Left renal cortex interstitium (tissue), 4 donors: ENCODE data around the gene ZNF655. TPM values are rescaled to one million over a fixed set of nuclear protein-coding genes. Genes with fewer than 3 reads are reported as not detected.

Source experiments
- DNase-seq, 4 donors: peaks; one replicate each; pipeline ENCODE4 v3.0.0-alpha.2; 2013; ENCODE audit warnings: low read depth in 4 of 4, low spot score in 2 of 4, missing footprints in 1 of 4
- polyA plus RNA-seq, 4 donors: library from polyadenylated mRNA; unstranded; fragments of 120-200 nt; gene quantifications; one replicate each; pipeline ENCODE4 v1.2.1, GENCODE V29; 2013; ENCODE audit not compliant: insufficient read length in 4 of 4

Gene ZNF655
- polyA plus RNA-seq, 4 donors = 65.7 to 112 (median 83.5) TPM

- DNase-seq = no peak
Measured at GRCh38 chr7:99601656-99602310, 43.3 kb downstream of the ZNF655 start.

DNA sequence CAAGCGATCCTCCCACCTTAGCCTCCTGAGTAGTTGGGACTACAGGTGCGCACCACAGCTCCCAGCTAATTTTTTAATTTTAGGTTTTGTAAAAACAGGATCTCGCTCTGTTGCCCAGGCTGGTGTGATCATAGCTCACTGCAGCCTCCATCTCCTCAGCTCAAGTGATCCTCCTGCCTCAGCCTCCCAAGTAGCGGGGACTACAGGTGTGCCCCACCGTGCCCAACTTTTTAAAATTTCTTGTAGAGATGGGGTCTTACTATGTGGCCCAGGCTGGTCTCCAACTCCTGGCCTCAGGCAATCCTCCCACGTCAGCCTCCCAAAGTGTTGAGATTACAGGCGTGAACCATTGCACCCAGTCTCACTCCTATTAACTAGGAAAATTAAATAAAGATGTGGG, 47.1 kb downstream of the ZNF655 start:
- no peak for DNase-seq

GRCh38 chr7:99606531-99606930, 48.1 kb downstream of the ZNF655 start:
- DNase-seq = no peak

DNA sequence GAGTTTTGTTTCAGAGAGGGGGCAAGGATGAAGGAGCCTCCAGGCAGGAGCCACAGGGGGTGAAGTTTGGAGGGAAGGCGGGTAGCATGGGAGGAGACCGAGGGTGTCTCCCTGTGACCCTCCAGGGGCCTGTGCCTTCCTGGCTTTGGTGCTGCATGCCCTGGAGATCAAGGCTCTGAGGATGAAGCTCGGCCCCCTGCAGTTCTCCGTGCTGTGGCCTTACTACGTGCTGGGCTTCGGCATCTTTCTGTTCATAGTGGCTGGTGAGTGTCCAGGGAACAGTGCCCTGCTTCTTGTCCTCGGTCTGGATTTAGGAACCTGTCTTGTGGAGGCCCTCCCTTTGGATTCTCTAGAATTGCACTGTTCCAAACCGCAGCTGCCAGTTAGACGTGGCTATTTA, 49.1 kb downstream of the ZNF655 start:
- DNase-seq = no peak

DNA sequence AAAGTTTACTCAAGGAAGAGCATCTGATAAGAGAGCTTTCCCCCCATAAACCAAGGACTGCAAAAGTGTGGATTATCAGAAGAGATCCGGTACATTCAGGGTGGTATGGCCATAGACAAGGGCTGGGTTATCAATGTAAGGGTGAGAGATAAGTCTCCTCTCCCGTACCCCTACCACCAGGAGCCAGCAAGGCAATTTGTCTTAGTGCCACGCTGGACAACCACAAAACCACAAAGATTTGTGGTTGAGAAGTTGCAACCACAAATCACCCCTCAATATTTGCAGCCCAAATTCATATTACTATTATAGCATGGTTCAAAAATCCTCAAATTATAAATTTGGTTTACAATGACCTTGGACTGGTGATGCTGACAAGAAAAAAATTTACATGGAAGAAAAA, 56.1 kb downstream of the ZNF655 start:
- DNase-seq = no peak

- no peak for DNase-seq
Measured at GRCh38 chr7:99615989-99616358, 57.5 kb downstream of the ZNF655 start.

- DNase-seq = peak; percentile 81 to 94 (median 90)
Measured at GRCh38 chr7:99616359-99617191, 58.1 kb downstream of the ZNF655 start, which contains the start of gene ZSCAN25. Gene ZSCAN25, plus strand, starts transcription at chr7:99616946. Its CDS starts 2,661 bp downstream, at chr7:99619607.

GRCh38 chr7:99617192-99617781, 58.8 kb downstream of the ZNF655 start:
- DNase-seq = no peak

- DNase-seq = no peak
Measured at GRCh38 chr7:99618726-99619125, 60.3 kb downstream of the ZNF655 start.

DNA sequence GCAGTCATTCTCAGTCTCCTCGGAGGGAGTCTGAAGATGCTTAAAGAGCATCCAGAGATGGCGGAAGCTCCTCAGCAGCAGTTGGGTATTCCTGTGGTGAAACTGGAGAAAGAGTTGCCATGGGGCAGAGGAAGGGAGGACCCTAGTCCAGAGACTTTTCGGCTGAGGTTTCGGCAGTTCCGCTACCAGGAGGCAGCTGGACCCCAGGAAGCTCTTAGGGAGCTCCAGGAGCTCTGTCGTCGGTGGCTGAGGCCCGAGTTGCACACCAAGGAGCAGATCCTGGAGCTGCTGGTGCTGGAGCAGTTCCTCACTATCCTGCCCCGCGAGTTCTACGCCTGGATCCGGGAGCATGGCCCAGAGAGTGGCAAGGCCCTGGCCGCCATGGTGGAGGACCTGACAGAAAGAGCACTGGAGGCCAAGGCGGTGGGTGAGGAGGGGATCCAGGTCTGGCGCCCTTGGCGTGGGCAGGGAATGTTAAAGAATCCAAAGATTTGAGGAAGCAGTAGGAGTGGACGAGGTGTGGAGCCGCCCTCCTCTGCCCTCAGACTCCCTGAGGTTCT, 61.2 kb downstream of the ZNF655 start:
- DNase-seq = no peak

DNA sequence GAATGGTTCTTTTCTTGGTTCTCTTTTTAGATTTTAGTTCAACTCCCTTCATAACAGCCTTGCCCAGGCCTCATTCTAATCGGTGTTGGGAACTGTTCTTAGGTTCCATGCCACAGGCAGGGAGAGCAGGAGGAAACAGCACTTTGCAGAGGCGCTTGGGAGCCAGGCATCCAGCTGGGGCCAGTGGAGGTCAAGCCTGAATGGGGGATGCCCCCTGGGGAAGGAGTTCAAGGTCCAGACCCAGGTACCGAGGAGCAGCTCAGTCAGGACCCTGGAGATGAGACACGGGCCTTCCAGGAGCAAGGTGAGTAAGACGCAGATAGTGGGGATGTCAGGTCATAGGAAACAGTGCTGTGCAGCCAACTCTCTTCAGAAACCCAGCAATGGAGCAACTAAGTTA, 62.8 kb downstream of the ZNF655 start:
- no peak for DNase-seq

DNA sequence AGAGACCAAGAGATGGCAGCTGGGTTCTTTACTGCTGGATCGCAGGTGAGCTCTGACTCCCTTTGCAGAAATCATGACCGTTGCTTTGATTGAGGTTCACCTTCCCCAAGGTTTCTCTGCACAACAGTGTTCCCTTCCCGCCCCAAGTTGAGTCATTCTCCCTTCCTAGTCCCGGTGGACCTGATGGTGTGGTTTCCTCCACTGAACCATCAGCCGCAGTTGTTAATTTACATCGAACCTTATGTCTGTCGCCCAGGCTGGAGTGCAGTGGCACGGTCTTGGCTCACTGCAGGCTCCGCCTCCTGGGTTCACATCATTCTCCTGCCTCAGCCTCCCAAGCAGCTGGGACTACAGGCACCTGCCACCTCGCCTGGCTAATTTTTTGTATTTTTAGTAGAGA, 64.2 kb downstream of the ZNF655 start:
- DNase-seq = no peak

DNA sequence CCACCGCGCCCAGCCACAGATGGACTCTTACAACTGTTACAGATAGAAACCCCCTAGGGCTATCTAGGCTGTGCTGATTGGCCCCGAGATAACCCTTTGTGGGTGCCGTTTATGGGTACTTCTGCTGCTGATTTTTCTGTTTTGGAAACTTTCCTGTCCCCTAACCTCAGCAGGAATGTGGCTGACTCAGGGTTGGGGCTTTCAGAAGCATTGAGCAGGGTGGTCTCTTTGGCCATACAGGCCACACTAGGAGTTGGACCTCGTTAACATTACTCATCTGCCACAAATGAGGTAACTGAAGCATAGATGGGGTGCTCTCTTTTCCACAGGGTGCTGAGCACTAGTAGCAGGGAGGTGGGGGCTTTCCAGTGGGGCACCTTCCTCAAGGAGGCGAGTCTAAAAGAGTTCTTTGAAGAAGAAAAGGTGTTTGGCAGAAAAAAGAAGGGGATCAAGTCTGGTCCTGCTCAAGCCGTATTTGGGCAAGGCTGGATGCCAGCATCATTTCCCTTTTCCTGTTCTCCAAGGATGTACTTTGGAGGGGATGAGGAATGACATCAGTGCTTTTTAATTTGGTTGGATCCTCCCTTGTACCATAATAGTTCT, 64.8 kb downstream of the ZNF655 start:
- no peak for DNase-seq

GRCh38 chr7:99623702-99624447, 65.4 kb downstream of the ZNF655 start:
- no peak for DNase-seq

DNA sequence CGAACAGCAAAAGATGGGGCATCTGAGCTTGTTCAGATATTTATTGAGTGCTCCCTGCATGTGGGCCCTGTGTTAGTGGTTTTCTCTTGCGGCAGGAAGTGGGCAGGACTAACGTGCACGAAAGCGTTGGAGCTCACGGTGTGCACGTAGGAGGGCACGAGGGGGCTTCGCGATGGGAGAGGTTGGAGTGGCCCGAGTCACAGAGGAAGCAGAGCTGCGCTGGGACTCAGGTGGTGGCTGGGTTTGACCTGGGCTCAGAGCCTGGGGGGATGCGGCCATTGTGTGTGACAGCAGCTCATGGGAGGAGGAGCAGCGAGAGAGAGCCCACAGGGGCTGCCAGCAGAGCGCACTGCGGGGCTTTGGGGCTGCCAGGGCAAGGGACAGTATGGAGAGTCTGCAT, 66.0 kb downstream of the ZNF655 start:
- DNase-seq = no peak

DNA sequence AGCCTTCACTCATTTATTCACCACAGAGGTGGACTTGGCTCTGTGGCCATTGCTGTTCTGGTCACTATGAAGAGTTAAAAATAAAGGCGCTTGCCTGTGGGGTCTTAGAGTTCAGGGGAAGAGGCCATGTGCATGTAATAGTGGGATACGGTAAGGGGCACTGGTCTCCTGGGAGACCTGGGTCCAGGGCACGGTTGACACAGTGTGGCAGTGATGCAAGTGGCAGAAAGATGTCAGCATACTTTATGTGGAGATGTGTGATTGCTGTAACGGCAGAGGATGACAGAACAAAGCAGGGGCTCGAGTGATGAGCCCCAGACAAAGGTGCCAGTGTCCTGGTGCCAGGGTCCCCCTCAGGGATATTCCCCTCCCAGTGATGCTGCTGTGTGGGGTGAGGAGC, 66.9 kb downstream of the ZNF655 start:
- no peak for DNase-seq

DNA sequence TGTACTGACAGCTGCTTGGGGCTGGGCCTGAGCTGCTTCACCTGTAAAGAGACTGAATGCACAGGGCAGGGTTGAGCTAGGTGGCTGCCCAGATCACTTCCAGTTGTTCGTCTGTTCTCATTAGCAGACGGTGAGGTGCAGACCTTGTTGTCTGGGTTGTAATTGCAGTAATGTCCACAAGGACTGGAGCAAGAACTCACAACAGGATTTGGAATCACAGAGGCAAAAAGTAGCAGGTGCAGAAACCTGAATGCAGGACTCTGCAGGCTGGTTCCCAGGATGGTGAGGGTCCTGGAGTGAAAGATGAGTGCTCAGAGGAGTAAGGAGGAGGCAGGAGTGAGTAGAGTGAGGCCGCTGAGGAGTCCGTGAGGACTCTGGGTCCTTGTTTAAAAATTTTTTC, 67.5 kb downstream of the ZNF655 start:
- no peak for DNase-seq
